Glomerular visceral epithelial cell (primary cell): ENCODE results near the gene CPNE7.

ENCODE experiments used
- DNase-seq: peaks from one replicate; pipeline ENCODE4 v3.0.0-alpha.2; 2016; ENCODE audit errors: extremely low spot score

Gene CPNE7

GRCh38 chr16:89549007-89549700 is 26.4 kb upstream of the CPNE7 start:
- no peak for DNase-seq

DNA sequence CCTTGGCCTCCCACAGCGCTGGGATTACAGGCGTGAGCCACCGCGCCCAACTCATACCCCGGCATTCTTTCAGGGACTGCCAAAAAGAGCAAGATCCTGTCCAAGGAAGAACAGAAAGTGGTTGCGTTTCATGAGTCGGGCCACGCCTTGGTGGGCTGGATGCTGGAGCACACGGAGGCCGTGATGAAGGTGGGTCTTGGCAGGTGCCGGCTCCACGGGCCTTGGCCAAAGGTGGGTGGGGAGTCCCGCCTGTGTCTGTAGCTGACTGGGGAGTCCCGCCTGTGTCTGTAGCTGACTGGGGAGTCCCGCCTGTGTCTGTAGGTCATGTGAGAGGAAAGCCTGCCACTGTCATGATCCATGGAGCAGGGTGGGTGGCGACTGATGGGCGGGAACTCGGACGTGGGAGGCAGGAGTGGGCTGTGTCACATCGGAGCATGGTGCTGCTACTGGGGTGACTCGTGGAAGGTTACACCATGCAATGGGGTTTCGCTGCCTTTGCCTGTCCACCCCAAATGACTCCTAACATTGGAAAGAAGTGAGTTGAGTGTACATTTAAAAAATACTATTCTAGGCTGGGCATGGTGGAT is 25.0 kb upstream of the CPNE7 start:
- DNase-seq = no peak

GRCh38 chr16:89552329-89552728 is 23.2 kb upstream of the CPNE7 start:
- no peak for DNase-seq

GRCh38 chr16:89552913-89553312 is 22.6 kb upstream of the CPNE7 start:
- no peak for DNase-seq

GRCh38 chr16:89553733-89554132 is 21.8 kb upstream of the CPNE7 start:
- no peak for DNase-seq

- no peak for DNase-seq
Measured at GRCh38 chr16:89554343-89554742, 21.2 kb upstream of the CPNE7 start.

DNA sequence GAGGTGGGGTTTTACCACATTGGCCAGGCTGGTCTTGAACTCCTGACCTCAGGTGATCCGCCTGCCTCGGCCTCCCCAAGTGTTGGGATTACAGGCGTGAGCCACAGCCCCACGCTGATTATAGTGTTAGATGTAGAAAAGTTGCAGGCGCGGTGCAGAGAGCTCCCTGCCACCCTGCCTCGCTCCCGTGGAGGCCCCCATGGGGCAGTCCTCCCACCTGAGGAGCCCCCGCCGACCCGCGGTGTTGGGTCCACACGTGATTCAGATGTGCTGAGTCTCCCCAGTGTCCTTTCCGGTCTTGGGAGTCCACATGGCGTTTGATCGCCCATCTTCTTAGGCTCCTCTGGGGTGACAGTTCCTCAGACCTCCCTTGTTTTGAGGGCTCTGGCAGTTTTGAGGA is 20.3 kb upstream of the CPNE7 start:
- no peak for DNase-seq

GRCh38 chr16:89555780-89556179 is 19.8 kb upstream of the CPNE7 start:
- no peak for DNase-seq

DNA sequence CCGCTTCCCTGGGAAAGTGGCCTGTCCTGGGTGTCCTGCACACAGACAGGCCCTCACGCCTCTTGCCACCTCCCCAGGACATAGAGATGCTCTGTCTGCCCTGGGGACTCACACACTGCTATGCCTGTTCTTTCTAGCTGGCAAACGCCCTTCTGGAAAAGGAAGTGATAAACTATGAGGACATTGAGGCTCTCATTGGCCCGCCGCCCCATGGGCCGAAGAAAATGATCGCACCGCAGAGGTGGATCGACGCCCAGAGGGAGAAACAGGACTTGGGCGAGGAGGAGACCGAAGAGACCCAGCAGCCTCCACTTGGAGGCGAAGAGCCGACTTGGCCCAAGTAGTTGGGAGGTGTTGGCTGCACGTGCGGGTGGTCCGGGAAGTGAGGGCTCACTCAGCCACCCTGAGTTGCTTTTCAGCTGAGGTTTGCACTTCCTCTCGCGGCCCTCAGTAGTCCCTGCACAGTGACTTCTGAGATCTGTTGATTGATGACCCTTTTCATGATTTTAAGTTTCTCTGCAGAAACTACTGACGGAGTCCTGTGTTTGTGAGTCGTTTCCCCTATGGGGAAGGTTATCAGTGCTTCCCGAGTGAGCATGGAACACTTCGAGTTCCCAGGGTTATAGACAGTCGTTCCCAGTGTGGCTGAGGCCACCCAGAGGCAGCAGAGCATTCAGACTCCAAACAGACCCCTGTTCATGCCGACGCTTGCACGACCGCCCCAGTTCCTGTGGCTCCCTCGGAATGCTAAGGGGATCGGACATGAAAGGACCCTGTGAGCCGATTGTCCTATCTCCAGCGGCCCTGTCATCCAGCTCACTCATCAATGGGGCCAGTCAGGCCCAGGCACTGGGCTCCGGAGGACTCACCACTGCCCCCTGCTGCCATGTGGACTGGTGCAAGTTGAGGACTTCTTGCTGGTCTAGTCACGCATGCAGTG is 18.5 kb upstream of the CPNE7 start:
- peak; percentile 46 for DNase-seq

- DNase-seq = no peak
Measured at GRCh38 chr16:89557690-89558490, 17.7 kb upstream of the CPNE7 start.

DNA sequence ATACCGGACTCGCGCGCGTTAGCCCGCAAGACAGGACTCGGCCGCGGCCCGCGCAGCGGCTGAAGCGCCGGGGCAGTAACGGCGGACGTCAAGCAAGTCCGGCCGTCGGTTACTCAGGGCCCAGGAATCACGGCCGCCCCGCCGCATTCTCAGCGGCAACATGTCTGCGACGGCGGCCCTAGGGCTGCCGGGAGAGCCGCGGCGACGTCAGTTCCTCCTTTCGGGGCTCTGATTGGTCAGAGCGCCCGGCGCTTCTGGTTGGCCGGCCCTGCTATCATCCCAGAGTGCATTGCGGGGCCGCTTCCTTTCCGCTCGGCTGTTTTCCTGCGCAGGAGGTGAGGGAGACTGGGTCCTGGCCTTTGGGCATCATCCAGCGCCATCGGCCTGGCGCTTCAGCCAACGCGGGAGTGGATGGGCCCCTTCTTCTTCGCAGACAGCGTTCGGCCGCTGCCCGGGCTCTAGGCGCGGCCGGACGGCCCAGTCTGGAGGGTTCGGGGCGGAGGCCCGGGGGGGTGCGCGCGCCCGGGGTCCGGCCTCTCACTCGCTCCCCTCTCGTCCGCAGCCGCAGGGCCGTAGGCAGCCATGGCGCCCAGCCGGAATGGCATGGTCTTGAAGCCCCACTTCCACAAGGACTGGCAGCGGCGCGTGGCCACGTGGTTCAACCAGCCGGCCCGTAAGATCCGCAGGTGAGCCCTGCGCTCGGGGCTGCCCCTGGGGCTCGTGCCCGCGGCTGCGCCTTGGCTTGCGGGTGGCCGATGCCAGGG is 15.0 kb upstream of the CPNE7 start, which contains the start of gene RPL13:
Gene RPL13, plus strand, starts transcription at position 305 of the 764 bp plus-strand sequence. Its CDS starts 278 bp downstream, at position 583.
- DNase-seq = peak; percentile 93

- no peak for DNase-seq
Measured at GRCh38 chr16:89561142-89561883, 14.2 kb upstream of the CPNE7 start.

DNA sequence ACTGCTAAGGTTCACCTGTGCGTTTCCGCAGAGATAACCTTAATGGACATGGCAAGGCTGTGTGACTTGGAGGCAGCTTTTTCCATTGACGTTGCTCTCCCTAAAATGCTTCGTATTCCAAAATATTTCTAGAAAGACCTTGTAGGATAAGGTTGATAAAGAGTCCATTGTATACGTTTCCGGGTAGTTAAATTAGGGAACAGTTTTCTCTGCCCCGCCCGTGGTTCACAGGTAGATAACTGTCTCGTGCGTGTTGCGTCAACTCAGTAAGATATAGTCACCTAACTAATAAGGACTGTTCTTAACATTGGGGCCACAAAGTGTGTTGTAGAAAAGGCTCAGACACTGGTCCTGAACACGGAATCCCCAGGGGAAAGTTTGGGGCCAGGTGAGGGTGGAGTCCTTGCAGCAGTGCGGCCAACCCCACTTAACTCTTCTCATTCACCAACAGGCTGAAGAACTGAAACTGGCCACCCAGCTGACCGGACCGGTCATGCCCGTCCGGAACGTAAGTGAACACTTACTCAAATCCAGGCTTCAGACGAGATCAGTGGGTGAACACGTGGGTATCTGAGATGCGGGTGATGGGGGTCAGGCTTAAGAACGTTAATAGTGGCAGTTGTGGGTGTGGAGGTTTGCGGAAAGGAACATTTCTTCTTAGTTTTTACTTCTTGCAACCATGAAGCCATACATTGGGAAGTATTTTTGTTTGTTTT is 13.5 kb upstream of the CPNE7 start:
- DNase-seq = no peak

DNA sequence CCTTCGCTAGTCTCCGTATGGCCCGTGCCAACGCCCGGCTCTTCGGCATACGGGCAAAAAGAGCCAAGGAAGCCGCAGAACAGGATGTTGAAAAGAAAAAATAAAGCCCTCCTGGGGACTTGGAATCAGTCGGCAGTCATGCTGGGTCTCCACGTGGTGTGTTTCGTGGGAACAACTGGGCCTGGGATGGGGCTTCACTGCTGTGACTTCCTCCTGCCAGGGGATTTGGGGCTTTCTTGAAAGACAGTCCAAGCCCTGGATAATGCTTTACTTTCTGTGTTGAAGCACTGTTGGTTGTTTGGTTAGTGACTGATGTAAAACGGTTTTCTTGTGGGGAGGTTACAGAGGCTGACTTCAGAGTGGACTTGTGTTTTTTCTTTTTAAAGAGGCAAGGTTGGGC is 12.6 kb upstream of the CPNE7 start:
- DNase-seq = no peak

- DNase-seq = no peak
Measured at GRCh38 chr16:89563639-89564392, 11.7 kb upstream of the CPNE7 start.

DNA sequence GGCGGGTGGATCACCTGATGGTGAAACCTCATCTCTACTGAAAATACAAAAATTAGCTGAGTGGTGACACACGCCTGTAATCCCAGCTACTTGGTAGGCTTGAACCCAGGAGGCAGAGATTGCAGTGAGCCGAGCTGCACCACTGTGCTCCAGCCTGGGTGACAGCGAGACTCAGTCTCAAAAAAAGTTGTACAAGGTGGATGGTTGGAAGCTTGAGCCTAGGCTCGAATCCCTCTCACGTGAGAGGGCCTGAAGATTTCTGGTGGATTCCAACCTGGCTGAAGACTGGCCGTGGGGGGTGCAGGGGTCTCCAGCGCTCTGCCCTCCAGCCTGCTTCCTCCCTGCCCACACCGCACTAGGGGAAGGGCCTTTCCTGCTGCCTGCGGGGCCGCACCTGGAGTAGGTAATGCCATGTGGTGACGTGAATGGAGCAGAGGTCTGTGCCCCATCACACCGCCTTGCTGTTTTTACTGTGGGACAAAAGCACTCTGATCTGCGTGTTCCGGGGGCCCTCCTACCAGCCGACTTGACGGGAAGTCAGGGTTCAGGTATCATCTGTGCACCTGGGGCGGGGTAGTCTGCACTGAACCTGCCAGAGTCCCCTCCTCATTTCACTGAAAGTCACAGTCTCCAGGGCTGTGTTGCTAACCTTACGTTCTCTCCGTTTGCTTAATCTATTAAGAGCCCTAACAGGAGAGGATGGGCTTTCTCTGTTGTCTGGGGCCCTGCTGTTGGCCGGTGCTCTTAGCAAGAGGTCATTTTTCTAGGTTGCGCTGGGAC is 10.9 kb upstream of the CPNE7 start:
- DNase-seq = no peak

DNA sequence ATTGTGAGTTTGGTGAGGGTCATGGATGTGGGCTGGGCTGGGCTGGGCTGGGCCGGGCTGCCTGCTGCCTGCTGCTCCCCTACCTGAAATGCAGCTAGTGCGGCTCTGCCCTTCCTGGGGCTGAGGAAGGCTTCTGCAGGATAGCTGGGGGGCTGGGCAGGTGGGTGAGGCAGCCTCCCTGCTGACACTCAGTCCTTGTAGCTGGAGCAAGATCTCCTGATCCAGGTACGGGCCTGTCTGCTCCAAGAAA is 10.4 kb upstream of the CPNE7 start:
- DNase-seq = no peak
